OCI-LY3 (cell line): ENCODE results near the gene ACAN.

Source experiments
- CTCF ChIP-seq: fragments of 200-600, 300-600 bp; sonication (generic); IDR thresholded peaks from 2 replicates; pipeline ENCODE4 v1.5.1; 2014; ENCODE audit warnings: antibody characterized with exemption, low read length, low read depth
- EZH2phosphoT487 ChIP-seq: fragments of 200-600 bp; shearing (Covaris generic); IDR thresholded peaks from 2 replicates; pipeline ENCODE4 v1.6.1; 2018; ENCODE audit warnings: antibody characterized with exemption, mixed run types, low read depth

- no peak for TF ChIP-seq CTCF
- TF ChIP-seq EZH2phosphoT487: no peak
These were observed 88.5 kb downstream of the ACAN start for GRCh38 chr15:88891540-88892254.
